Prostate gland (tissue), 2 donors: ENCODE results near the gene CNTNAP2.

Experiments
- CTCF ChIP-seq, 4 experiments: fragments of 200-600 bp in 2 of 4; fragments of 450-650 bp in 2 of 4; sonication (generic) in 2 of 4; IDR thresholded peaks; 1 replicate in 3 of 4; 2 replicates in 1 of 4; pipeline ENCODE4 v1.5.1; 2016 to 2019; ENCODE audit warnings: antibody characterized with exemption in 4 of 4, mild to moderate bottlenecking in 2 of 4, moderate library complexity in 2 of 4
- POLR2A ChIP-seq: fragments of 450-650 bp; IDR thresholded peaks from one replicate; pipeline ENCODE4 v1.6.1; 2016; ENCODE audit warnings: antibody characterized with exemption, mild to moderate bottlenecking
- POLR2AphosphoS5 ChIP-seq: sonication (generic); formaldehyde crosslinking; IDR thresholded peaks from one replicate; pipeline ENCODE4 v1.6.1; 2017; ENCODE audit warnings: antibody characterized with exemption

- TF ChIP-seq CTCF (IDR thresholded peaks at IDR 0.05) (no peak), POLR2AphosphoS5 (no peak), POLR2A (no peak)
Measured at GRCh38 chr7:148232784-148233183, 2116.2 kb downstream of the CNTNAP2 start.
